Hematopoietic multipotent progenitor cell (in vitro differentiated cells): ENCODE data around the gene SLC48A1. TPM values are rescaled to one million over a fixed set of nuclear protein-coding genes. Genes with fewer than 3 reads are reported as not detected.

Experiments
- DNase-seq, 3 donors: peaks; one replicate each; pipeline ENCODE4 v3.0.0-alpha.2; 2011 to 2015; ENCODE audit warnings: low read depth in 2 of 3, low spot score in 2 of 3
- total RNA-seq: library from RNA; depleted of rRNA; stranded (reverse); fragments of >200 nt; gene quantifications from one replicate; pipeline ENCODE4 v1.2.3, GENCODE V29; 2012

The SLC48A1 gene
- total RNA-seq, 1 donor = 35.8 TPM

DNA sequence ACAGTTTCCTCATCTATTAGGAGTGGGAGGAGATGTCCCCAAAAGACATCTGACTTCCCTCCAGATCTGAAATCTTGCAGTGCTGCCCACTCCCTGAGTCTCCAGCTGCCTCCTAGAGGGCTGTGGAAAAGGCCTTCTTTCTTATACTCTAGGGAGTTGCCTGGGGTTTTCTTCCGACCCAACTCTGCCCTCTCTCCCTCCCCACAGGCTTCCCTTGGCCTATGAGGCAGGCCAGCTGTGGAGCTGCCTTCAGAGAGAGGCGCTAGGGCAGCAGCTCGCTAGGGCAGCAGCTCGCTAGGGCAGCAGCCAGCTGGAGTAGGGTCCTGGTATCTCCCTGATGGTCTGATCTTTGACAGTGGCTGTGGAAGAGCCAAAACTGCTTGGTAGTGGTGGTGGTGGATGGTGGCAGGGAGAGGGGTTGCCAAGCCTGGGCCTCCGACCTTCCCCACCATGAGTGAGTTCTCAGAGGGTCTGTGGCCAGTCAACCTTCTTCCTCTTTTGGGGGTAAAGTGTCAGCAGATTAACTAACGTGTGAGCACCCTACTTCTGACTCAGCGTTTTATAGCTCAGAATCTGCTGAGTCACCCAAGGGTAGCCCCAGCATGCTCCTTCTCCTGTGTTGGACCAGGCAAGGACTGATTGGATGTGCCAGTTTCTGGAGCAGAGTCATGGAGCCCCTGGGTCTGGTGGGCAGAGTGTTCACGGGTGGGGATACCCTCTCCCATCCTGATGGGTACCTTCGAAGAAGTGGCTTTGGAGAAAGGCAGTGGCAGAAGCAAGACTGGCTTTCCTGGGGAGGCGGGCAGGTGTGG lies 2.3 kb downstream of the SLC48A1 start:
- peak in 2 of 3 donors; percentile 89 to 94 for DNase-seq

DNA sequence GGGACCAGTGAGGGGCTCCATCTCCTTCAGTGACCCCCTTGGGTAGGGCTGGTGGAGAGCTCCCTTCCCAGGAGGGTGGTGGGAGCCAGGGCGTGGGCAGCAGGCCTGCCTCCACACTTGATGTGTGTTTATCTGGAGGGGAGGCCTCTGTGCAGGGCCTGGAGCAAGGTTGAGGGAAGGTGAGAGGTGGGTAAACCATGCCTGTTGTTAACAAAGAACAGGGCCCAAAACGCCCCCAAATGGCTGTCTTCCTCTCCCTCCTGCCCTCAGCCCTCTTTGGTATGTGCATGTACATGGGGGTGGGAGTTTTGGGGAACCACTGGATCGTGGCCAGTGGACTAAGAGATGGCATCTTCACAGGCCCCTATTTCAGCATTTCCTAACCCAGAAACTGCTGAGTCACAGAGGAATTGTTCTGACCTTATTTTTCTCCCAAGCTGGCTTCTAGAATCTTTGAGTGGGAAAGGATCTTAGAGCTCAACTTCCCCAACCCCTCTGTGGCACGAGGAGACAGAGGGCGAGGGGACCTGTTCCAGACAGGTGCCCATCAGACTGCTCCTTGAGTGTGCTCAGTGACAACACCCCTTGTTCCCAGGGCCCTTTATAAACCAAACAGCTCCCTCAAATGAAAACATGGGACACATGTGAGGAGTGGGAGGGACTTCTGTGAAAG lies 3.6 kb downstream of the SLC48A1 start:
- peak in 1 of 3 donors; percentile 25 for DNase-seq

- no peak for DNase-seq
Observed at GRCh38 chr12:47777151-47777550, 4.1 kb downstream of the SLC48A1 start.

- peak in 2 of 3 donors; percentile 64 to 88 for DNase-seq
Observed at GRCh38 chr12:47777741-47778558, 4.9 kb downstream of the SLC48A1 start.

DNA sequence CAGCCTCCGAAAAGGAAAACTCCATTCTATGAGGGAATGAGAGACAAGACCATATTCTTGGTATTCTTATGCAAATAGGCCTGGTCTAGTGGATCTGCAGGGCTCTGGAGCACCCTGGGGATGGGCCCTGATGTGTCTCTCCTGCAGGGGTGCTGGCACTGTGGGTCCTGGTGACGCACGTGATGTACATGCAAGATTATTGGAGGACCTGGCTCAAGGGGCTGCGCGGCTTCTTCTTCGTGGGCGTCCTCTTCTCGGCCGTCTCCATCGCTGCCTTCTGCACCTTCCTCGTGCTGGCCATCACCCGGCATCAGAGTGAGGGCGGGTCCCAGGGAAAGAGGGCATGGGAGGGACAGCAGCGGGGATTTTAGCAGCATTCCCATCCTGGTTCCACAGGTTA lies 5.8 kb downstream of the SLC48A1 start:
- no peak for DNase-seq

GRCh38 chr12:47779301-47779942 lies 6.4 kb downstream of the SLC48A1 start:
- peak; percentile 83 to 94 (median 84) for DNase-seq

GRCh38 chr12:47779943-47780504 lies 7.0 kb downstream of the SLC48A1 start:
- no peak for DNase-seq

DNA sequence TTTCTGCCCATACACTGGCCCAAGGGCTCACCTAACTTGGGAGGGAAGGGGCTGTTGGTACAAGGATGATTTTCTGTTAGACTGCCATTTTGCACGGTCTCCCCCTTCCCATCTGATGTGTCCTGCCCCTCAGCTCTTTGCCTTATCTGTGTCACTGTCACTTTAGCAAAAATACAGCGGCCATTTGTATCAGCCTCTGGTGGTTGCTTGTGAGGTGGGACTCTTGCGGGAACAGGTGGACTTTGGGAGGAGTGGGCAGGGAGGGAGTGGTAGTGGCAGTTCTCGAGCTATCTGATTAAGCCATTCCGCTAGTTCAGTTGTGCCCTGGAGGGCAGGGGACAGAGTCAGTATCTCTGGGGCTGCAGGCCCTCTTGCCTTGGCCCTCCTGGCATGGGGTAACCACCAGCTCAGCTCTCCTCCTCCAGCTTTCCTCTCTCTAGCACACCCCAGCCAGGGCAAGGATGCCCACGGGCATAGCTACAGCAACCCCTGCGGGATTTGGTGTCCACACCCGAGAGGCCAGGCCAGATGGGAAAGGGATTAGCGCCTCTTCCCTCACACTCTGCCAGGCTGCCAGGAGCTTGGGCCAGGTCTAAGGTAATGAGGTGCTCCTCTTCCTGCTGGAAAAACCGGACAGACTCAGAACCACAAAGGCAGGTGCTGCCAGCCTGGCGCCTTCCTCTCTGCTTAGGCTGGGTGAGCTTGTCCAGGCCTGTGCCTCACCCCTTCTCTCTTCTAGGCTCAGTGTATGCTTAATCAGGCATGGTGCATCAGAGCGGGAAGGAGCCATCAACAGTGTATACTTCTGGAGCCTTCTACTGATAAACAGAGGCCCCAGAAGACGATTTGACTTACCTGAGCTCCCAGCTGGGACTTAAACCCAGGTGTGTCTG lies 8.7 kb downstream of the SLC48A1 start:
- DNase-seq = no peak

DNA sequence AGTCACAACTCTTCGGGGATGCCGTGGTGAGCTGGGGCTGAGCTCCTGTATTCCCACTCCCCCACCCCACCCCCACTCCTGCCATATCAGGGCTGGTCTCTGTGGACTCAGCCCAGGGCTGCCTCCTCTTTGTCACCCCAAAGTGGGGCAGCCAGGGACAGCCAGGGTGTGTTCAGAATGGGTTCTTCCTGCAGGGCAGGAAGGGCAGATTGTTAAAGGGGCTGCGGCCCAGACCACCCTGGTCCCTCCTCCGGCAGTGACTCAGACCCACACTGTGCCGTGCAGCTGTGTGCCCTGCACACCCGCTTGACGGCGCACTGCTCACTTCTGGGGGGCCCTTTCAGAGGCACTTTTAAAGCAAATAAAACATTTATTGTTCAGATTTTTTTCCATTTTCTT lies 9.3 kb downstream of the SLC48A1 start:
- DNase-seq = no peak

- no peak for DNase-seq
Observed at GRCh38 chr12:47783024-47783755, 10.2 kb downstream of the SLC48A1 start.

GRCh38 chr12:47783821-47784819 lies 11.1 kb downstream of the SLC48A1 start:
- no peak for DNase-seq

- no peak for DNase-seq
Observed at GRCh38 chr12:47785036-47785886, 12.2 kb downstream of the SLC48A1 start.

DNA sequence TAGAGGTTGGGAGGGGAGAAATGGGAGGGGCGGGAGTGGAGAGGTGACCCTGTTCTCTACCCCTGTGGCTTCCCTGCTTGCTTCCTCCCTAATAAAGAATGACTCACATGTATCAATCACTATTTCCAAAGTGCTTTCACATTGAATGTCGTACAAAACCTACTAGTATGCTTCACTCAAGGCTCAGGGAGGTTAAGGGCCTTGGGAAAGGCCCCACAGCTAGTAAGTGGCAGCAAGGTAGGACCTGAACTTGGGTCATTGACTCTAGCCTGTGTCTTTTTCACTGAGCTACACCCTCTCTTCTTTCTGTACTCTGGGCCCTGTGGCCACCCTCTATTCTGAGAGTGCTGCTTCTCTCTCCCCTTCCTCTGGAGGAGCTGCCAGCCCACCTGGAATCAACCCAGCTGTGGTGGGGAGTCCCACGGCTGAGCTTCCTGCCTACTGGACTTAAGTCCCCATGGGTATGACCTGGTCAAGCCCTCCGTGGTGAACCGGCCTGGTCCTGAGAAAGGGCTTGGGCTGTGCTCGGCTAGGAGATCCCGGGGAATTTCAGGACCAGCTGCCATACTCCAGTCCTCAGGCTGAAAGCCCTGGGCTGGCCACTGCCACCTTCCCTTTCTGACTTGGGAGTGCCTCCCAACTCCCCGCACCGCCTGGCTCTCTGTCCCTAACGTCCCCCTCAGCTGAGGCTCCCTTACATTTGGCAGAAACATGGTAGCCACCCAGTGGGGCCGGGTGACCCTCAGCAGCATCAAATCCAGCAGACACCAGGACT lies 13.0 kb downstream of the SLC48A1 start:
- DNase-seq = no peak

DNA sequence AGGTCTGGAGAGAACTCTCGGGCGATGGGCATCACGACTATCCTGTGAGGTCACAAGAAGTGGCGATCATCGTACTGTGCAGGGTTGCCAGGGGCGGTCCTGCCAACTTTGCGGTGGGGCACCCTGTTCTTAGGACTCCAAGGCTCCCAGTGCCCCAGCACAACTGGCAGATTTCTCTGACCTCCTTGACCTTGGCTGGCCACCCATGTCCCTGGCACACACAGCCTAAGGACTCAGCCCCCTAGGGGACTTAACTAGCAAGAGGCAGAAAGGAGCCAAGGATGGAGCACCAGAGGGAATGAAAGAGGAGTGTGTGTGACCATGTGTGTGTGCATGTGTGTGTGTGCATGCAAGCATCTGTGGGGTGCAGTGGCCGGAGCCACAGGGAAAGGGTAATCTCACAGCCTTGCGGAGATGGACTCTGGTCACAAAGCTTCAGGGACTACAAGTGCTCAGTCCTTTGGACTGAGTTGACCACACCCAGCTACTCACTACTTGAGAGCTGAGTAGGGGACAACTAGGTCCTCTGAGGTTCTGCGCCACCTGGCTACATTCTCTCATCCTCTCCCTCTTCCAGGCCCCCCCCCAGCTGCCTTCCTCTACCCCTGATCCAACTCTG lies 13.7 kb downstream of the SLC48A1 start:
- DNase-seq = no peak

- no peak for DNase-seq
Observed at GRCh38 chr12:47787596-47788319, 14.7 kb downstream of the SLC48A1 start.
